GM18511 (cell line): ENCODE measurements around the gene CHI3L2.

Experiments
- ATAC-seq: cut with Tn5 transposase; IDR thresholded peaks from one replicate; pipeline ENCODE4 v1.9.1; 2021; ENCODE audit warnings: mild to moderate bottlenecking, moderate library complexity; ENCODE audit not compliant: unreplicated experiment

The CHI3L2 gene

DNA sequence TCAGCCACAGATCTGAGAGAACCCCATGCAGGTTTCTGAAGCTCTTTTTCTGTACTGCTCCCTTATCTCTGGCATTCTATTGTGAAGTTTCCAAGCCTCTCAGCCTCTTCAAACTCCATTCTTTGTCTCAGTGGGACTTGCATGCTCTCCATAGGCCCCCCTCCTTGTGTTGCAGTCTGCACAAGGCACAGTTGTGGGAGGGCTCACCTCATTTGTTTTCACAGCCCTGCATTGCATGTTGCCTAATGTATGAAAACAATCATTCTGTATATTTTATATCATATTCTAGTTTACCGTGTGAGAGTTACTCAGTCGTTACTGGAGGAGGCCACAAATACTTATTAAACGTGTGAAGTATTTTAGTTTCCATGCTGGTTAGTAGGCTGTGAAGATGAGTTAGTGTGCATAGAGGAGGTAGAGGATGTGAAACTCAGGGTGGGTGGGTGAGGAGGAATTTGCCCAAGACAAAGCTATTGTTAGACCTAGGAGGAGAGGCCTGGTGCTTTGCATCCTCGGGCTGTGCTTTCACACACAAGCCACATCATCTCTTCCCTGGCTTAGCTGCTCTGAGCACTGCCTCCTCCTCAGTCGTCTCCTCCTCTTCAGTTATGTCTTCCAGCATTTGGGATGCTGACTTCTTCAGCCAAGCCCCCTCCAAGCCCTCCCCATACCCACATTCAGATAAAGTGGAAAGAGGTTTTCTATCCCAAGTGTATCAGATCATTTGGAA, 7.8 kb upstream of the CHI3L2 start:
- peak; percentile 33 for ATAC-seq

DNA sequence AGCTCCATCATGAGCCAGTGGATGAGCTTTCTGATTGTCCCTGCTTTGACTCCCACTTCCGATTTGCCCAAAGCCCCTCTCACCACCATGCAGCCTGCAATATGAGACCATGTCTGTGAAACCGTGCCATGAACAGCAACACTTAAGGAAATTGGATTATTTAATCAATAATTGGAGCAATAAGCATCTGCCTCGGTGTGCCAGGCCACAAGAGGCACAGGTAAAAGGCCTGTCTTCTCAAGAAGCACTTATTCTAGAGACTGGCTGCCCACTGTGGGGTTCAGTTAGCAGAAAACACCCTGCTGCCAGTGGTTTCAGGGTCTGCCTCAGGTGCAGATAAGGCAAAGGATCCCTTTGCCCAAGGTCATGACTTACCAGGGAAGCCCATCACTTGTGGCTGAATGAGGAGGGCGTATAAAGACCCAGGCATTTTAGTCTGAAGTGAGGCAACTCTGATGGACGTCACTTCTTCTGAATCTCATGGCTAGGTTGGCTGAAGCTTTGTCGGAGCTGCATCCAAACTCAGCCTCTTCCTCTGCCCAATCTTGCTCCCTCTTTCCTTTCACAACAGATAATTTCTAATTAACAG, 7.1 kb upstream of the CHI3L2 start:
- ATAC-seq: no peak

DNA sequence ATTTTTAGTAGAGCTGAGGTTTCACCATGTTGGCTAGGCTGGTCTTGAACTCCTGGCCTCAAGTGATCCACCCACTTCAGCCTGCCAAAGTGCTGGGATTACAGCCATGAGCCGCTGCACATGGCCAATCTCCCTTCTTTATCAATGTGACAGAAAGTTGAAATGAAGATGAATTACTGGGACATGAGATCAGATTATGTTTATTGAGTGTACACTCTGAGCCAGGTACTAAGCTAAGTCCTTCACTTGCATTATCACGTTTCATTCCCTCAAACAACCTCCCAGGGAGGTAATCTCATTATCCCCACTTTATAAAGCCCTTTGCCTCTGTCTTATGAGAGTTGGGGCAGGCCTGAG, 6.3 kb upstream of the CHI3L2 start:
- ATAC-seq: no peak

DNA sequence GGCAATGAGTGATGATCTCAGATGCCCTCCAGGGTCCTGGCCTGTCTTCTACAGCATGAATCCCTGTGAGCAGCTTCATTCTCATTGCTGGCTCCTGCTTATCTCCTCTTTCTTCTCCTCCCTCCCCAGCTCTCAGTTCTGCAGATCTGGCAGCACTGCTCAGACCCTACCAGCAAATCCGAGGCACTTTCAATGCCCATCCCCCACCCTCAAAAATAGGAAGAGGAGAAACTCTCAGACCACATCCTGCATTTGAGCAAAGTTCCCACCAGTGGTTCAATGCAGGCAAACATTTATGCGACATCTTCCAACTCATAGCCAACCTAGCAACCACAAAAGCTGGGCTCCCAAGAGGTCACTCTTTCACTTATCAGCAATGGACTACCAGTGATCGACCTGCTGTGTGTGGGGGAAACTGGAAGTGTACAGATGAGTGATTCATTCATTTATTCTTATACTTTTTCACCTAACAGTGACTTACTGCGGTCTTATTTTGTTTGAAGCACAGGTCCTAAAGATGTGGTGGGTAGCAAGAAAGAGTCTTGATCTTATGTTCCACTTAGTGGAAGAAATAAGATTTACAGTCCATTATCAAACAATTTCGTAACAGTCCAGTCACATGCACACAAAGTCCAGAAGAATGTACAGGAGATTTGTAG, 5.8 kb upstream of the CHI3L2 start:
- peak; percentile 69 for ATAC-seq

DNA sequence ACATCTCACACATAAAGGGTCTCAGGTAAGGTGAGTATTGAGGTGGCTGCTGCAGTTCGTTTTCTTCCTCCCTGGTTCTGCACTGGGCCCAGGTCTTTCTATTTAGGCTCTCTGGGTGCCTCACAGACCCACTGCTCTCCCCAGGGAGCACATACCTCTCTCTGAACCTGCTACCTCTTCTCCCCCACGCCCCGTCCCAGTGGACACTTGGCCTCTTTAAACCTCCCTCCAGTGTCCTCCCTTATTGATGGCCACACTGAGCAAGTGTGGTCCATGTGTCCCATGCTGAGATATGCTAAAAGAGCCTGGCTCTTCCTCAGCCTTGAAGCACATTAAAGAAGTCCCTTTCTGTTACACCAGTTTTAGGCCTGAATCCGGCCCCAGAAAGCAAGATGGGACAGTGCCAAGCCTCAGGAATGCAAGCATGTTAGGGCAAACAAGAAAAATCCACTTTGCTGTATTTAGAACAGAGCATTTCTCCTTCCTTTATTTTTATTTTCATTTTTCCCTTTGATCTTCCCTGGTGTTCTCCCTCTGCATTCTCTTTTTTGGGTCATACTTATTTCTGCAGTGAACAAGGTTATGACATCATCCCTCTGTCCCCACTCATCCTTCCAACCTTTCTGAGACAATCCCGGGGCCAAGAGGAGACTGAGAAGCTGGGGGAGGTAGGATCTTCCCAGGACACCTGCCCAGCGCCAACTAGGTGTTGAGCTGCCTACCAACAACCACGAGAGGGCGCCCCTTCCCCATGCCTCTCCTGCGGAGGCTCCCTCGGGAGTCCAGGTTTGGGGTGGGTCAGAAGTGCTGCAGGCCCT, 5.0 kb upstream of the CHI3L2 start:
- ATAC-seq: peak; percentile 22

DNA sequence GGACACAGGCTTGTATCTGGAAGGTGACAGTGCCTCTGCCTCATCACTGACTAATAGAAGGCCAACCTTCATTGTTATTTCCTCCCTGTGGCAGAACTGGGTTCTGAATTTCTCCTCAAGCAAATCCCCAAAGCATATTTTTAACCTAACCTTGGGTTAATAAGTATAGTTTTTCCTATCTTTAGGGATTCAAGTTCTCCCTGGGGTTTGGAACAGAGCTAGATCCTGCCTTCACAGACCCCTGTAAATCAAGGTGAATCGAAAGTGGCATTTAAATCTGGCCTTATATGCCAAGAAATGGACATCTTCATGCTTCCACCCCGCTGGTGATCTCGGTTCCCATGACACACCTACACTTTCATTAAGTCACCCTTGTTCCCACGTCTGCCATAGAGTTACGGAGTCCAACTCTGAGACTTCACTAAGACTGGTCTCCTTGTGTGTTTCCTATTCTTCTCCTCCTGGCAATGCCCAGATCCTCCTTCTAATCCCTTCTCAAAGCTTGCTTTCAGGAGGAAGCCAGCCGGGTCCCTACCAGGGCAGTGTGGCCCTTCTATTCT, 4.3 kb upstream of the CHI3L2 start:
- ATAC-seq: no peak

DNA sequence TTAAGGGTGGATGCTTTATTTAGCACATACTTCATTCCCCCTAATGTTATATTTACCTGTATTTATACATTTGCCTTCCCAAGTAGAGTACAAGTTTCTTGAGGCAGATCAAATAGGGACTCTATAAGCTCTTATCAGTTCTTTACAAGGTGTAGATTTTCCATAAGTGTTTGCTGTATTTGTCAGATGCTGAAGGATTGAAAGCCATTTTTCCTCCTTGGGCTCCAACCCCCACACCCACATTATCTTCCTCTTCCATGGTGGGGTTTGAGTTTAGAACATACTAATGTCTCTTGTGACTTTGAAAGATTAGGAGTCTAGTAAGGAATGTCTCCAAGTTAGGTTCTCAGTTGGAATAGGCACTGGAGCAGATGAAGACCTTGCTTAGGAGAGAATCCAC, 2.4 kb upstream of the CHI3L2 start:
- no peak for ATAC-seq

DNA sequence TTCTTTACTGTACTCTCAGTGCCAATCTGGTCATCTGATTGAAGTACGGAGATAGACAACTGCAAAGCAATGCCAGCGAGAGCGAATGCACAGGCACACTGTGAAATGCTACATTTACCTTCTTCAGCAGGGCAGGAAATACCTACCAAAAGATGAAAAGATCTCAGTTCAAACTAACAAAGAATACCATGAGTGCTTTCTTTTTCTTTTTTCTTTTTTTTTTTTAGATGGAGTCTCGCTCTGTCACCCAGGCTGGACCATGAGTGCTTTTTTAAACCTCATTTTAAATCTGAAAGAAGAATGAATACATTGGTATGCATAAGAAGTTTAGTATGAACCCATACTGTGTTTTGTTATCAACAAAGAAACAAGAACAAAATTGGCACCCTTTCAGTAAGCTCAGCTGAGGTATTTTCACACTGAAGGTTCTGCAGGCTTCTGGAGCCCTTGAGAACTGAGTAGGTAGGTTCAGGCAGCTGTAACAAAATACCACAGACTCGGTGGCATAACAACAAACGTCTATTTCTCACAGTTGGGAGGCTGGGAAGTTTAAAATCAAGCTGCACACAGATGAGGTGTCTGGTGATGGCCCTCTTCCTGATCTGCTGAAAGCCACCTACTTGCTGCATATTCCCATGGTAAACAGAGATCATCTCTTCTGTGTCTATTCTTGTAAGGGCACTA, 1.7 kb upstream of the CHI3L2 start:
- ATAC-seq: no peak

DNA sequence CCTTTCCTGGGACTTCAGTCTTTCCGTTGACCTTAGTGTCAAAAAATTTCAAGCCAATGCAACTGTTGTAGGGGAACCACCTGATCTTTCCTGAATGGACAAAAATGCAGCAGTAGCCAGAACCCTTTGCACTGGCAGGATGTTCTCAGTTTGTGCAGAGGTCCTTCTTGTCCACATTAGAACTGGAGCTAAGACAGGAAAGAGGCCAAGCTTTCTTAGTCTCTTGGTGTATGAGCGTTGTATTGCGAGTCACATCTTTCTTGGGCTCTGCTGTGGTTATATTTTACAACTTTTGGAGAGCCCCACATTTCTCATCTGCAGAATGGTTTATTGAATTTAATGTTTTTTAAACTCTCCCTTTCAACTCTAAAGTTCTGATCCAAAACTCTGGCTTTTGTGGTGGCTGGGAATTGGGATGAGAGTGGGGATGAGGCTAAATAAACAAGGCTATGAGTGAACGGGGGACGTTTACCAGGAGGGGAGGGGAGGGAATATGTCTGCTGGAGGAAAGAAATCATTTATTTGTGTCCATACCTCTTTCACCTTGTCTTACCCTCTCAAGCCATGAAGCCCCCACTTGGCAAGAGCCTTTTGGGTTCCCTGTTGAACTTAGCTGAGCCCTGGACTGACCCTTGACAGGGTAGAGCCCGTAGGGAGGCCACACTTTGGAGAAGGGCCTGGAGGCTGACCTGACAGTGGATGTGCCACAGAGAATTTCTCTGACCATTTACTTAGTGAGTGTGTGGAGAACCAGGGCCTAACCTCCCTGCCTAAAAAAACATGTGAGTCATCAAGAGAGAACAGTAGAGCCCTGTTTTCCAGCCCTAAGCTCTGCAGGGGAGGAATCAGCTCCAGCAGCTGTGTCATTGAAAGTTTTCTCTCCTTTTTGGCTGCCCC, 586 bp downstream of the CHI3L2 start:
- no peak for ATAC-seq

DNA sequence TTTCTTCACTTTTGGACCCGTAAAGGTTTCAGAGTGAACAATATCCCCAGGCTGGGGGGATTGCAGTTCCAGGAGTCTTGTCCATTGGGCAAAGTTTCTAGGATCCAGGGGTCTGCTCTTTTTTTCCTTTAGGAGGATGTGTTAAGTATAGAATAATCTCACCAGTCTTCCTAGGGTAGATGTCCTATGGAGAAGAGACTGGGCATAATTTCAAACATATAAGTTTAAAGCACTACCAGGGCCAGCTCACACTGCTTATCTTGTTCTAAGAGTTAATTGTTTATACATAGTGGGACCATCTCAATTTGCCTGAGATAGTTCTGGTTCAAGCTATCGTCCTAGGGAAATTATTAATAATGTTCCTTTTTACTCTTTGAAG, 1.2 kb downstream of the CHI3L2 start:
- ATAC-seq: no peak

DNA sequence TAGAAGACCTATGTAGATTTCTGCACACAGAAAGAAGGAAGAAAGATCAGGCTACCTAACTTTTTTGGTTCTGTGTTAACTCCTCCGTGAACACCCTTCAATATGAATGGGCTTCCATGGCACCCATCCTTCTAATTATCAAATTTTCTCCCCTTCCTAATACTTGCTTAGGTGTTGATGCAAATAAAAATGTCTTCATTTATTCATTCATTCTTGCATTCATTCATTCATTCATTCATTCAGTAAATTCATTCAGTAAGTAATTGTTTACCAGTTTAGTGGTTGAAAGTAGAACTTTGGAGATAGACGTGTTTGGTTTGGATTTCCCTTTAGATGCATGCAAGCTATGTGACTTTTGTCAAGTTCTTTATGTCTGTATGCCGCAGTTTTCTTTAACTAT, 4.6 kb downstream of the CHI3L2 start:
- ATAC-seq: no peak

DNA sequence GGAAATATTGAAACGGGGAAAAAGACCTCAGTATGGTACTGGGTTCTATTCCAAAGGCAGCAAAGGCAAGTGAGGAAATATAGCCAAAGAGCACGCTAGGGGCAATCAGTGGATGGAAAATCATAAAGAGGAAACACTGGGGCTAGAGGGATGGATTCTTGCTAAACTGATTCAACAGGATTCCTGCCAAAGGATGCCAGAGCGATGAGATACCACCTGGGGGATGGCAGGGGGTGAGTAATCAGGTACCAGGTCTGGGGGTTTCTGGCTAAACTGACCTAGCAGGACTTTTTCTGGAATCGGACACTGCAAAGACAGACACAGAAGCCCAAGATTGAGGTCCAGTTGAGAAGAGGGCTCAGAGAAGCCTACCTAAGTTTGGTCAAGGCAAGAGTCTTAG, 6.7 kb downstream of the CHI3L2 start:
- ATAC-seq: no peak

DNA sequence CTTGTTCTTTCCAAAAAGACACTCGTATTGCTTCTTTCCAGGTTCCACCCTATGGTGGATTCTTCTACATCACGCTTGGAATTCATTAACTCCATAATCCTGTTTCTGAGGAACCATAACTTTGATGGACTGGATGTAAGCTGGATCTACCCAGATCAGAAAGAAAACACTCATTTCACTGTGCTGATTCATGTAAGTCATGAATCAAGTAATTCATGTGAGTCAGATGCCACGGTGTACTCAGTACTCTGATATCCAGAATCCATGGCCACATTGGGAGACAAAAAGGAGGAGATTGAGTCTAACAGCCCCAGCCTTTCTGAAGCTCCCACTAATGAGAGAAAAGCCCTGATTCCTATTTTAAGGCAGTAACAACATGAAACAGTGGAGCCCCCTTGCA, 7.4 kb downstream of the CHI3L2 start:
- no peak for ATAC-seq

DNA sequence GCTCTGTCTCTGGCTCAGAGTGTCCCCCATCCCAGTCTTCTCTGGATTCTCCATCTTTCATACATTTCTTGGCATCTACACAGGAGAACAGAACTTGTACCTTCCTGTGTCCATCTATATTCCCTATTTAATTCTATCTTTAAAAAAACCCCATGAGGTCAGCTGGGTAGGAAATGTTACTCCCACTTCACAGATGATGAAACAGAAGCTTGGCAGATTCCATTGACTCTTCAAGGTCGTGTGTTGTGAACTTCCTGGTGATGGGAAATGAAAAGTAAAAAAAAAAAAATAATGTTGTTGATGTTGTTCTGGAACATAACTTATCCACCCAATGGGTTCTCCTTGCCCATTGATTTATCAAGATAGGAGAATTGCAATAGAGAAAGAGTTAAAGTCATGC, 8.9 kb downstream of the CHI3L2 start:
- ATAC-seq: no peak

DNA sequence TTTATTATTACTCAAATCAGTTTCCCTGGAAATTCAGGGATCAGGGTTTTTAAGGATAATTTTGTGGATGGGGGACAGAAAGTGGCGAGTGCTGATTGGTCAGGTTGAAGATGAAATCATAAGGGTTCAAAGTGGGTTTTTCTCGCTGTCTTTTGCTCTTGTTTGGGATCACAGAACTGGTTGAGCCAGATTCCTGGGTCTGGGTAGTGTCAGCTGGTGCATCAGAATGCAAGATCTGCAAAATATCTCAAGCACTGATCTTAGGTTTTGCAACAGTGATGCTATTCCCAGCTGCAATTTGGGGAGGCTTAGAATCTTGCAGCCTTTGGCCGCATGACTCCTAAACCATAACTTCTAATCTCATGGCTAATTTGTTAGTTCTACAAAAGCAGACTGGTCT, 9.3 kb downstream of the CHI3L2 start:
- no peak for ATAC-seq

DNA sequence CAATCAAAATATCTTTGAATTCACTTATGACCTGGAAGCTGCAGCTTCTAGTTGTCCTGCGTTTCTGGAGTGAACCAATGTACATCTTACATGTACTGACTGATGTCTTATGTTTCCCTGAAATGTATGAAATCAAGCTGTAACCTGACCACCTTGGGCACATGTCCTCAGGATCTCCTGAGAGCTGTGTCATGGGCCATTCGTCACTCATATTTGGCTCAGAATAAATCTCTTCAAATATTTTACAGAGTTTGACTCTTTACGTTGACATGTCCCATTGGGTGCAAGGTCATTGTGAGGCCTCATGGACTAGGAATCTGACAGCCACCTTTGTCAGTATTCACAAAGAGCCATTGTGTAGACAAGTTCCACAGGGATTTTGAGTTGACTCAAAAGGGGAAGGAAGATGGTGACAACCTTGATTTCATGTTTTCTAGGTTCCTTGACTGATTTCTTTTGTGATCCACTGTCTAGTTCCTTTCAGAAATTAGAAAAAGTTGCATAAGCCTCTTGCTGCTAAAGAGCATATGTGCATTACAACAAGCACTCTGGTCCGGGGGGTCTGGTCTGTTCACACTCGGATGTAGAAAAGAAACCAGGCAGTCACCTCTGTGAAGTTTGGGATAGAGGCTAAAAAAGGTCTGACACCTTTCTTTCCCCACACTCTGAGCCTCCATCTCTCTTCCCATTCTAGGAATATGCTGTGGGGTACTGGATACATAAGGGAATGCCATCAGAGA, 10.7 kb downstream of the CHI3L2 start:
- ATAC-seq: no peak

DNA sequence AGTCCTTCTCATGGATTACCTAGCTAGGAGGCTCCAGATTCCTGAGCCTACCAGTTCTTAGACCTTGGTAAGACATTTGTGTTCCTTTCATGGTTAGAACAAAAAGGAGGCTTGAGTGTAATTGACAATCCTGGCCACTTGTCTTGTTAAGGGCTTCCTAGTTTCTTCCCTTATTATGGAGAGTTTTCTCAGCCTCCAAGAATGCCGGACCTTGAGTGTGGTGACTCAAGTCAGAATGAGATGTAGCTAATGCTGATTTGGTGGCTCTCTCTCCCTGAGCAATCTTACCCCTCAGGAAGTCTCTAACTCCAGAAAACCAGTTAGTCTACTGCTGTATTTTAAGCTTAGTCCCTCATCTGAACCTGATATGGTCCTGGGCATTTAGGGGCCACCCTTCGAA, 14.3 kb downstream of the CHI3L2 start:
- no peak for ATAC-seq

DNA sequence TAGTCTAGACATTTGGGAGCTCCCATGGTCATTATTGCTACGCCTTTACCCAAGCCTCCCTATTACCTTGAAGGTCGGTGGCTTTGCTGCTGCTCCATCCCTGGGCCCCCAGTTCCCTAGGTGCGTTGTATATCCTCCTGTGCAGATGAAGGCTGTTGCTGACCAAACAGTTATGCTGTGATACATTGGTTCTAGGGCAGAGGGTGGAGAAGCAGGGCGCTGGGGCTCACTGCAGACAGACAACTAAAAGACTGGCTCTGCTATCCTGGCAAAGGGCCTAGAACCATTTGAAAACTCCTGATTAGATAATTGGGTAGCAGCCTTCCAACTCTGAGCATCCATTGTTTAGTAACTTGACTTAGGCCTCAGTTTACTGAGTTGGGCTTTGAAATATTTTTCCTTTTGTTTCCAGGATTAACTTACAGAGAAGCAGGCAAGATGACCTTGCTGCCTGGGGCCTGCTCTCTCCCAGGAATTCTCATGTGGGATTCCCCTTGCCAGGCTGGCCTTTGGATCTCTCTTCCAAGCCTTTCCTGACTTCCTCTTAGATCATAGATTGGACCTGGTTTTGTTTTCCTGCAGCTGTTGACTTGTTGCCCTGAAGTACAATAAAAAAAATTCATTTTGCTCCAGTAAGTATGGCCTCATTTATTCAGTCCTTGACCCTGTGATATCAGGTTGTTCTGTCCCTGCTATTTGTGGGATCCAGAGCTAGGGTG, 15.5 kb downstream of the CHI3L2 start:
- ATAC-seq: no peak
